Gastrocnemius medialis (tissue), 4 donors: Measurements from ENCODE around the gene DDX10. TPM values are rescaled to one million over a fixed set of nuclear protein-coding genes. Genes with fewer than 3 reads are reported as not detected.

Source experiments
- ATAC-seq, 2 donors: fragments of 150-250 bp; one replicate each; pipeline ENCODE4 v1.9.1; 2016
- DNase-seq, 2 donors: peaks; one replicate each; pipeline ENCODE4 v3.0.0-alpha.2; 2019
- H3K27ac ChIP-seq, 4 donors: fragments of 200-600 bp; sonication (generic); 1 replicate in 1 of 4; 2 replicates in 3 of 4; pipeline ENCODE4 v1.5.1; 2016 to 2018; ENCODE audit warnings: mild to moderate bottlenecking in 2 of 4, moderate library complexity in 1 of 4
- H3K27me3 ChIP-seq, 3 donors: fragments of 200-600 bp; sonication (generic) in 2 of 3; 1 replicate in 1 of 3; 2 replicates in 2 of 3; pipeline versions ENCODE4 v1.5.1 to v1.6.0; 2016 to 2019; ENCODE audit warnings: mild to moderate bottlenecking in 1 of 3, moderate library complexity in 1 of 3
- H3K36me3 ChIP-seq, 2 donors: fragments of 200-600 bp; sonication (generic) in 1 of 2; one replicate each; pipeline ENCODE4 v1.5.1; 2017 to 2018
- H3K4me1 ChIP-seq, 2 donors: fragments of 200-600 bp; sonication (generic) in 1 of 2; one replicate each; pipeline ENCODE4 v1.5.1; 2016 to 2017; ENCODE audit warnings: mild to moderate bottlenecking in 2 of 2
- H3K4me3 ChIP-seq, 4 donors: fragments of 200-600 bp; sonication (generic) in 3 of 4; 1 replicate in 1 of 4; 2 replicates in 3 of 4; pipeline ENCODE4 v1.5.1; 2016 to 2019; ENCODE audit warnings: mild to moderate bottlenecking in 2 of 4
- H3K9me3 ChIP-seq, 3 donors: fragments of 200-600 bp; sonication (generic) in 2 of 3; 1 replicate in 1 of 3; 2 replicates in 2 of 3; pipeline ENCODE4 v1.5.1; 2016 to 2019
- CTCF ChIP-seq, 5 experiments: fragments of 450-650 bp in 3 of 5; fragments of 200-600 bp in 2 of 5; sonication (generic) in 2 of 5; IDR thresholded peaks in 4 of 5; conservative IDR thresholded peaks in 1 of 5; 1 replicate in 4 of 5; 2 replicates in 1 of 5; pipeline ENCODE4 v1.5.1; 2016 to 2019; ENCODE audit warnings: antibody characterized with exemption in 5 of 5, mild to moderate bottlenecking in 3 of 5, moderate library complexity in 3 of 5
- POLR2A ChIP-seq, 2 donors: fragments of 450-650 bp; IDR thresholded peaks; one replicate each; pipeline ENCODE4 v1.6.1; 2017; ENCODE audit warnings: antibody characterized with exemption in 2 of 2, mild to moderate bottlenecking in 2 of 2, moderate library complexity in 2 of 2
- in situ Hi-C, 4 donors: fragments of 200-750 bp; cut with MboI; loops; one replicate each; pipeline versions ENCODE4 v1.15.0 to v1.8.0; 2017; ENCODE audit warnings: low sequenced_read_pairs in 4 of 4
- intact Hi-C: fragments of 100-400 bp; cut with DNase I; formaldehyde crosslinking; loops from one replicate; pipeline ENCODE4 v1.15.1; 2023; ENCODE audit warnings: low total_unique reads
- total RNA-seq, 4 donors: library from RNA; depleted of rRNA; stranded (reverse); fragments of >200 nt; gene quantifications; one replicate each; pipeline versions ENCODE4 v1.1.0 to v1.2.3, GENCODE V29; 2016

DDX10 gene
- total RNA-seq, 4 donors from 2014 or later: 5.0 to 15.0 (median 10.5) TPM

- Histone ChIP-seq H3K9me3 (peaks cover 0 to 9% (median 0%) of the 10 kb centered on the region in 3 donors), H3K4me1 (peaks cover 0 to 7% of the 10 kb centered on the region in 2 donors), H3K4me3 (no peak overlapping the region), H3K36me3 (peaks cover 0 to 2% of the 10 kb centered on the region in 2 donors), H3K27ac (no peak overlapping the region), H3K27me3 (no peaks in the 10 kb centered on the region)
- no peak for ATAC-seq
- no peak for DNase-seq
- intact Hi-C loops (no loop called here), in situ Hi-C loops (no loop called here)
- TF ChIP-seq POLR2A (IDR thresholded peaks at IDR 0.05) (no peak), CTCF (IDR thresholded peaks at IDR 0.05 in 4 of 5, conservative IDR thresholded peaks at IDR 0.05 in 1 of 5) (no peak)
Measured at GRCh38 chr11:108743851-108744250, 79.0 kb downstream of the DDX10 start.

- no peaks in the 10 kb centered on the region for H3K9me3 ChIP-seq
- no peaks in the 10 kb centered on the region for H3K27me3 ChIP-seq
- no peak for DNase-seq
- no peak overlapping the region for H3K27ac ChIP-seq
- TF ChIP-seq CTCF (IDR thresholded peaks at IDR 0.05 in 4 of 5, conservative IDR thresholded peaks at IDR 0.05 in 1 of 5) (no peak), POLR2A (IDR thresholded peaks at IDR 0.05) (no peak)
- intact Hi-C loops (no loop called here), in situ Hi-C loops (no loop called here)
- peaks cover 0 to 2% of the 10 kb centered on the region in 2 donors for H3K36me3 ChIP-seq
- no peak for ATAC-seq
- H3K4me3 ChIP-seq: no peak overlapping the region
- peaks cover 0 to 4% of the 10 kb centered on the region in 2 donors for H3K4me1 ChIP-seq
Measured at GRCh38 chr11:108748968-108749367, 84.1 kb downstream of the DDX10 start.

- Histone ChIP-seq H3K27ac (no peak overlapping the region), H3K4me3 (no peak overlapping the region), H3K27me3 (no peaks in the 10 kb centered on the region), H3K9me3 (no peaks in the 10 kb centered on the region), H3K4me1 (peaks cover 6 to 22% of the 10 kb centered on the region in 2 donors), H3K36me3 (no peaks in the 10 kb centered on the region)
- DNase-seq (no peak), ATAC-seq (no peak)
- no peak for TF ChIP-seq POLR2A (IDR thresholded peaks at IDR 0.05)
- TF ChIP-seq CTCF (IDR thresholded peaks at IDR 0.05 in 4 of 5, conservative IDR thresholded peaks at IDR 0.05 in 1 of 5): no peak
- intact Hi-C loops: no loop called here
- in situ Hi-C loops: no loop called here
Measured at GRCh38 chr11:108751444-108751843, 86.6 kb downstream of the DDX10 start.

GRCh38 chr11:108752297-108752751, 87.5 kb downstream of the DDX10 start:
- no peak for ATAC-seq
- Histone ChIP-seq H3K27ac (no peak overlapping the region), H3K27me3 (no peaks in the 10 kb centered on the region), H3K36me3 (no peaks in the 10 kb centered on the region), H3K9me3 (no peaks in the 10 kb centered on the region), H3K4me3 (no peak overlapping the region), H3K4me1 (peaks cover 6 to 25% of the 10 kb centered on the region in 2 donors)
- in situ Hi-C loops: no loop called here
- TF ChIP-seq POLR2A (IDR thresholded peaks at IDR 0.05) (no peak), CTCF (IDR thresholded peaks at IDR 0.05 in 4 of 5, conservative IDR thresholded peaks at IDR 0.05 in 1 of 5) (no peak)
- no peak for DNase-seq
- intact Hi-C loops: no loop called here
